ENCODE data around the gene SOAT1.

The SOAT1 gene

GRCh38 chr1:179321533-179322216, 28.1 kb downstream of the SOAT1 start:
- POLR2A ChIA-PET: no interaction called here
- no peak for TF ChIP-seq L3MBTL2 (conservative IDR thresholded peaks at IDR 0.05)
- TF ChIP-seq HDGF (IDR thresholded peaks at IDR 0.05; ENCODE audit: borderline replicate concordance): no peak
- TF ChIP-seq FOXK2 (IDR thresholded peaks at IDR 0.05): no peak
- no peak for TF ChIP-seq NFRKB (IDR thresholded peaks at IDR 0.05)
- no peak for TF ChIP-seq ELF4 (IDR thresholded peaks at IDR 0.05)
- TF ChIP-seq FOXA1 (IDR thresholded peaks at IDR 0.05): no peak
- no peak for TF ChIP-seq CTBP1 (IDR thresholded peaks at IDR 0.05; ENCODE audit: borderline replicate concordance)
- TF ChIP-seq BHLHE40 (IDR thresholded peaks at IDR 0.05; ENCODE audit: borderline replicate concordance): no peak
- no peak for TF ChIP-seq ARNT (IDR thresholded peaks at IDR 0.05)
- CTCF ChIA-PET: no interaction called here
- DNase-seq (ENCODE audit: extremely low spot score): no peak

- CTCF ChIA-PET: no interaction called here
- no peak for DNase-seq (ENCODE audit: extremely low spot score)
- TF ChIP-seq SUZ12 (IDR thresholded peaks at IDR 0.05) (no peak), ELF4 (IDR thresholded peaks at IDR 0.05) (no peak), BHLHE40 (IDR thresholded peaks at IDR 0.05; ENCODE audit: borderline replicate concordance) (no peak), NFRKB (IDR thresholded peaks at IDR 0.05) (no peak), HDGF (IDR thresholded peaks at IDR 0.05; ENCODE audit: borderline replicate concordance) (no peak), TARDBP (IDR thresholded peaks at IDR 0.05) (no peak)
- POLR2A ChIA-PET: no interaction called here
Measured at GRCh38 chr1:179322557-179322956, 29.0 kb downstream of the SOAT1 start.

DNA sequence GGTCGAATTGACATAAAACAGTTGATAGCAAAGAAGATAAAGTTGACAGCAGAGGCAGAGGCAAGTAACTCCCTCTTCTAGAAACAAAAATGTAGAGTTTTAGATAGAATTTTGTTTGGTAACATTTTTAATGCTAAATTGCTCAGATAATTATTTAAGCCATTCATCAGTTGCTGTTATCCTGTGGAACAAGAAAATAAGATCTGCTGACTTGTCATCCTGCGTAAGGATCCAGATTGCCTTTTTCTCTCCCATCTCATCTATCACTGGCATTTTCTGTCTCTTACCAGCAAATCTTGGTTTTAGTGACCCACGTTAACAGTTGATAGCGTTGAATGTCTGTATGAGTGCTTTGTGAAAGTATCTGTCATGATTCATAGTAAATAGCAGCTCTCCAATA, 29.8 kb downstream of the SOAT1 start:
- no peak for DNase-seq (ENCODE audit: extremely low spot score)
- no peak for TF ChIP-seq BHLHE40 (IDR thresholded peaks at IDR 0.05; ENCODE audit: borderline replicate concordance)
- TF ChIP-seq FOXA1 (IDR thresholded peaks at IDR 0.05): no peak
- TF ChIP-seq LEF1 (IDR thresholded peaks at IDR 0.05; ENCODE audit: borderline replicate concordance): no peak
- no peak for TF ChIP-seq FOXM1 (IDR thresholded peaks at IDR 0.05; ENCODE audit: borderline replicate concordance)
- TF ChIP-seq TARDBP (IDR thresholded peaks at IDR 0.05): no peak
- no peak for TF ChIP-seq PKNOX1 (IDR thresholded peaks at IDR 0.05)
- TF ChIP-seq L3MBTL2 (conservative IDR thresholded peaks at IDR 0.05): no peak
- no peak for TF ChIP-seq NFRKB (IDR thresholded peaks at IDR 0.05)
- TF ChIP-seq ARNT (IDR thresholded peaks at IDR 0.05): no peak
- TF ChIP-seq CTBP1 (IDR thresholded peaks at IDR 0.05; ENCODE audit: borderline replicate concordance): no peak
- TF ChIP-seq SP1 (IDR thresholded peaks at IDR 0.05): no peak
- no peak for TF ChIP-seq ELF4 (IDR thresholded peaks at IDR 0.05)
- no peak for TF ChIP-seq SUZ12 (IDR thresholded peaks at IDR 0.05)
- TF ChIP-seq FOXK2 (IDR thresholded peaks at IDR 0.05): no peak
- TF ChIP-seq ZNF384 (IDR thresholded peaks at IDR 0.05): no peak
- TF ChIP-seq HDGF (IDR thresholded peaks at IDR 0.05; ENCODE audit: borderline replicate concordance): no peak
- ChIA-PET CTCF (no interaction called here), POLR2A (no interaction called here)

DNA sequence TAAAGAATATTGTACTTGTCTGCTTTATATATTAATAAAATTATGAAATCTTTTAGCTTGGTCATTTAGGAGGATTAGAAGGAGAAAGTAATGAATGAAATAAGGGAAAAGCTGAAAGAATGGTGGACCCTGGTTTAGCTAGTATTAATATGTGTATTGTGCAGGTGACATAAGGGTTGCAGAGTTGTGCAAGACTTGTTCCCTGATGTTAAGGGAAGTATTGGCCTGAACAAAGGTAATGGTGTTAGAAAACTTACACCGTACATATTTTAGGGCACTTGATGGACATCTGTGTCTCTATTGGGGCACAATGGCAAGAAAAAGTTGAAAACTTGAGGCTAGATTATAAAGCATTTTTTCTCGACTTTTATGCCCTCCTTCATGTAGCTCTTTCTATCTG, 32.2 kb downstream of the SOAT1 start:
- TF ChIP-seq PKNOX1 (IDR thresholded peaks at IDR 0.05) (no peak), ELF4 (IDR thresholded peaks at IDR 0.05) (no peak), FOXA1 (IDR thresholded peaks at IDR 0.05) (no peak), FOXM1 (IDR thresholded peaks at IDR 0.05; ENCODE audit: borderline replicate concordance) (no peak), HDGF (IDR thresholded peaks at IDR 0.05; ENCODE audit: borderline replicate concordance) (no peak), CTBP1 (IDR thresholded peaks at IDR 0.05; ENCODE audit: borderline replicate concordance) (no peak), FOXK2 (IDR thresholded peaks at IDR 0.05) (no peak), BHLHE40 (IDR thresholded peaks at IDR 0.05; ENCODE audit: borderline replicate concordance) (no peak), ZNF384 (IDR thresholded peaks at IDR 0.05) (no peak), LEF1 (IDR thresholded peaks at IDR 0.05; ENCODE audit: borderline replicate concordance) (no peak), NFRKB (IDR thresholded peaks at IDR 0.05) (no peak), SUZ12 (IDR thresholded peaks at IDR 0.05) (no peak), ARNT (IDR thresholded peaks at IDR 0.05) (no peak), TARDBP (IDR thresholded peaks at IDR 0.05) (no peak), SP1 (IDR thresholded peaks at IDR 0.05) (no peak), L3MBTL2 (conservative IDR thresholded peaks at IDR 0.05) (no peak)
- DNase-seq (ENCODE audit: extremely low spot score): no peak
- ChIA-PET CTCF (interaction anchor here (0.6 kb wide), 1 partner anchor 24 kb away, joined by 3 read pairs; no protein-coding TSS in a partner anchor), POLR2A (no interaction called here)

GRCh38 chr1:179326746-179327145, 33.1 kb downstream of the SOAT1 start:
- DNase-seq (ENCODE audit: extremely low spot score): no peak
- TF ChIP-seq FOXM1 (IDR thresholded peaks at IDR 0.05; ENCODE audit: borderline replicate concordance) (no peak), ZNF384 (IDR thresholded peaks at IDR 0.05) (no peak), ELF4 (IDR thresholded peaks at IDR 0.05) (no peak), BHLHE40 (IDR thresholded peaks at IDR 0.05; ENCODE audit: borderline replicate concordance) (no peak), L3MBTL2 (conservative IDR thresholded peaks at IDR 0.05) (no peak), CTBP1 (IDR thresholded peaks at IDR 0.05; ENCODE audit: borderline replicate concordance) (no peak), HDGF (IDR thresholded peaks at IDR 0.05; ENCODE audit: borderline replicate concordance) (no peak), NFRKB (IDR thresholded peaks at IDR 0.05) (no peak), PKNOX1 (IDR thresholded peaks at IDR 0.05) (no peak), FOXK2 (IDR thresholded peaks at IDR 0.05) (no peak), LEF1 (IDR thresholded peaks at IDR 0.05; ENCODE audit: borderline replicate concordance) (no peak), SP1 (IDR thresholded peaks at IDR 0.05) (no peak)
- CTCF ChIA-PET: no interaction called here
- POLR2A ChIA-PET: no interaction called here

- ChIA-PET POLR2A (no interaction called here), CTCF (no interaction called here)
- no peak for DNase-seq (ENCODE audit: extremely low spot score)
- TF ChIP-seq SP1 (IDR thresholded peaks at IDR 0.05) (no peak), ELF4 (IDR thresholded peaks at IDR 0.05) (no peak), CTBP1 (IDR thresholded peaks at IDR 0.05; ENCODE audit: borderline replicate concordance) (no peak), FOXA1 (IDR thresholded peaks at IDR 0.05) (no peak)
Measured at GRCh38 chr1:179327196-179327595, 33.6 kb downstream of the SOAT1 start.

All from HEK293T (cell line).